ENCODE data around the gene GAN. TPM values are rescaled to one million over a fixed set of nuclear protein-coding genes. Genes with fewer than 3 reads are reported as not detected.

GAN gene
- total RNA-seq, 1 experiment from 2014 or later: 22.0 TPM

- no peak for DNase-seq
- H3K4me1 Mint-ChIP-seq (ENCODE audit: low read depth, unreplicated experiment): peaks cover 41% of the 10 kb centered on the region
- TF ChIP-seq, protein P1, sequence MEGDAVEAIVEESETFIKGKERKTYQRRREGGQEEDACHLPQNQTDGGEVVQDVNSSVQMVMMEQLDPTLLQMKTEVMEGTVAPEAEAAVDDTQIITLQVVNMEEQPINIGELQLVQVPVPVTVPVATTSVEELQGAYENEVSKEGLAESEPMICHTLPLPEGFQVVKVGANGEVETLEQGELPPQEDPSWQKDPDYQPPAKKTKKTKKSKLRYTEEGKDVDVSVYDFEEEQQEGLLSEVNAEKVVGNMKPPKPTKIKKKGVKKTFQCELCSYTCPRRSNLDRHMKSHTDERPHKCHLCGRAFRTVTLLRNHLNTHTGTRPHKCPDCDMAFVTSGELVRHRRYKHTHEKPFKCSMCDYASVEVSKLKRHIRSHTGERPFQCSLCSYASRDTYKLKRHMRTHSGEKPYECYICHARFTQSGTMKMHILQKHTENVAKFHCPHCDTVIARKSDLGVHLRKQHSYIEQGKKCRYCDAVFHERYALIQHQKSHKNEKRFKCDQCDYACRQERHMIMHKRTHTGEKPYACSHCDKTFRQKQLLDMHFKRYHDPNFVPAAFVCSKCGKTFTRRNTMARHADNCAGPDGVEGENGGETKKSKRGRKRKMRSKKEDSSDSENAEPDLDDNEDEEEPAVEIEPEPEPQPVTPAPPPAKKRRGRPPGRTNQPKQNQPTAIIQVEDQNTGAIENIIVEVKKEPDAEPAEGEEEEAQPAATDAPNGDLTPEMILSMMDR (IDR thresholded peaks at IDR 0.05; ENCODE audit: unreplicated experiment): no peak
- H3K9me3 Mint-ChIP-seq (ENCODE audit: low read depth, unreplicated experiment): no peaks in the 10 kb centered on the region
- H3K4me3 Mint-ChIP-seq (ENCODE audit: low read depth, unreplicated experiment): no peak overlapping the region
- H3K27me3 Mint-ChIP-seq (ENCODE audit: unreplicated experiment): no peaks in the 10 kb centered on the region
- no TSS peak for BruUV-seq (replicated peaks)
- H3K27ac Mint-ChIP-seq (ENCODE audit: unreplicated experiment): no peak overlapping the region
- intact Hi-C loops (cut with micrococcal nuclease; ENCODE audit: unreplicated experiment): loop anchor here (5.0 to 10.0 kb wide), 2 partner anchors 57 to 105 kb away; no protein-coding TSS in a partner anchor
- CTCF ChIA-PET: interaction anchor here (0.6 to 0.7 kb wide), 4 partner anchors 19 to 737 kb away, joined by 3 to 6 read pairs (median 3); no protein-coding TSS in a partner anchor
- H3K36me3 Mint-ChIP-seq (ENCODE audit: insufficient read depth, unreplicated experiment): peaks cover 18% of the 10 kb centered on the region
Measured at GRCh38 chr16:81319221-81319912, 4.6 kb downstream of the GAN start.

DNA sequence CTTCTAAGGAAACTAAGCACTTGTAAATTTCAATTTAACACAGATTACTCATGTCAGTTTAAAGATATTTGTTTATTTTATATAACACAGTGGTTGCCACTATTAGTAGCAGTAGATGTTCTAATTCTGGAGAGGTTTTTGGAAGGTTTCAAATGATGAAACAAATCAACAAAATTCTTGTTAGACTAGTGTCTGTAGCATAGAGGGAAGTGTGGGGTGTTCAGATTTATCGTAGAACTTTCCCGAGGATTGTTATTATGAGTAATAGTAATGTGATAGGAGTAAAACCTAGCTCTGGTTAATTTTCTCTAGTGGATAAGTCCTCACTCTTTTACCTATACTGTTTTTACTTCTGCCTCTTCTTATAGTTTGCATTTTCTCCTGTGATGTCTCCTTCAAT is 6.3 kb downstream of the GAN start:
- BruUV-seq (replicated peaks): no TSS peak

DNA sequence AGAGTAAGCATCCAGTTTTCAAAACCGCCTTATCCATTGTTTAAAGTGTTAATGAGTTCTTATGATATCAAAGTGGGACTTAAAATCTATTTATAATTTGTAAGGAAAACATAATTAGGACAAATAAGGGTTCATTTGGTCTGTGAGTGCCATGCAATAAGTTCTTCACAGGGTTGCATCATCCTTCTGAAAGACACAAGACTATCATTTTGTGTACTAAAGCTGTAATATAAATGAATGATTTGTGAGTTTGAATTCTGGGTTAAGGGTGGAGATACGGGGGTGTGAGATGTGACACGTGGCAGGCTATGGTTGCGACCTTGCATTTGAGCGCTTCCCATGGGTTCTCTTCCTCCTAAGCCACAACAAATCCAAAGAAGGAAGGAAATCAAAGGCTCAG is 6.8 kb downstream of the GAN start:
- intact Hi-C loops (cut with micrococcal nuclease; ENCODE audit: unreplicated experiment): no loop called here
- Mint-ChIP-seq H3K27ac (ENCODE audit: unreplicated experiment) (no peak overlapping the region), H3K4me3 (ENCODE audit: low read depth, unreplicated experiment) (no peak overlapping the region), H3K27me3 (ENCODE audit: unreplicated experiment) (no peaks in the 10 kb centered on the region), H3K4me1 (ENCODE audit: low read depth, unreplicated experiment) (peaks cover 38% of the 10 kb centered on the region), H3K9me3 (ENCODE audit: low read depth, unreplicated experiment) (no peaks in the 10 kb centered on the region), H3K36me3 (ENCODE audit: insufficient read depth, unreplicated experiment) (no peaks in the 10 kb centered on the region)
- DNase-seq: no peak
- CTCF ChIA-PET: interaction anchor here (0.5 kb wide), 1 partner anchor 274 kb away, joined by 3 read pairs; no protein-coding TSS in a partner anchor
- BruUV-seq (replicated peaks): no TSS peak
- TF ChIP-seq, protein P1 (IDR thresholded peaks at IDR 0.05; ENCODE audit: unreplicated experiment): no peak

More for the DNA sequence above, 6.3 kb downstream of the GAN start:
- DNase-seq: no peak
- Mint-ChIP-seq H3K36me3 (ENCODE audit: insufficient read depth, unreplicated experiment) (peaks cover 2% of the 10 kb centered on the region), H3K27ac (ENCODE audit: unreplicated experiment) (no peak overlapping the region), H3K9me3 (ENCODE audit: low read depth, unreplicated experiment) (no peaks in the 10 kb centered on the region), H3K4me3 (ENCODE audit: low read depth, unreplicated experiment) (no peak overlapping the region), H3K27me3 (ENCODE audit: unreplicated experiment) (no peaks in the 10 kb centered on the region), H3K4me1 (ENCODE audit: low read depth, unreplicated experiment) (peaks cover 38% of the 10 kb centered on the region)
- CTCF ChIA-PET: interaction anchor here (0.7 kb wide), 1 partner anchor 144 kb away, joined by 6 read pairs; no protein-coding TSS in a partner anchor
- TF ChIP-seq, protein P1 (IDR thresholded peaks at IDR 0.05; ENCODE audit: unreplicated experiment): no peak
- intact Hi-C loops (cut with micrococcal nuclease; ENCODE audit: unreplicated experiment): no loop called here

GRCh38 chr16:81324808-81325207 is 10.0 kb downstream of the GAN start:
- TF ChIP-seq, protein P1 (IDR thresholded peaks at IDR 0.05; ENCODE audit: unreplicated experiment): no peak
- H3K4me3 Mint-ChIP-seq (ENCODE audit: low read depth, unreplicated experiment): no peak overlapping the region
- H3K36me3 Mint-ChIP-seq (ENCODE audit: insufficient read depth, unreplicated experiment): no peaks in the 10 kb centered on the region
- DNase-seq: no peak
- H3K27ac Mint-ChIP-seq (ENCODE audit: unreplicated experiment): no peak overlapping the region
- no peaks in the 10 kb centered on the region for H3K27me3 Mint-ChIP-seq (ENCODE audit: unreplicated experiment)
- peaks cover 14% of the 10 kb centered on the region for H3K4me1 Mint-ChIP-seq (ENCODE audit: low read depth, unreplicated experiment)
- H3K9me3 Mint-ChIP-seq (ENCODE audit: low read depth, unreplicated experiment): no peaks in the 10 kb centered on the region
- no TSS peak for BruUV-seq (replicated peaks)
- intact Hi-C loops (cut with micrococcal nuclease; ENCODE audit: unreplicated experiment): no loop called here
- CTCF ChIA-PET: interaction anchor here (0.6 to 1.1 kb wide), 2 partner anchors 11 to 31 kb away, joined by 3 to 4 read pairs; no protein-coding TSS in a partner anchor

Data from Calu3 (cell line).